HG03060 (cell line): Measurements from ENCODE around the gene NCKAP5.
A peak's percentile ranks its signal among the peaks of the same experiment; 100 is the strongest.

Experiments used
- ATAC-seq: cut with Tn5 transposase; IDR thresholded peaks from one replicate; pipeline ENCODE4 v1.9.1; 2021; ENCODE audit warnings: low read depth, moderate number of reproducible peaks; ENCODE audit not compliant: unreplicated experiment

The NCKAP5 gene

GRCh38 chr2:132979339-132980093, 588.7 kb downstream of the NCKAP5 start:
- ATAC-seq = no peak

DNA sequence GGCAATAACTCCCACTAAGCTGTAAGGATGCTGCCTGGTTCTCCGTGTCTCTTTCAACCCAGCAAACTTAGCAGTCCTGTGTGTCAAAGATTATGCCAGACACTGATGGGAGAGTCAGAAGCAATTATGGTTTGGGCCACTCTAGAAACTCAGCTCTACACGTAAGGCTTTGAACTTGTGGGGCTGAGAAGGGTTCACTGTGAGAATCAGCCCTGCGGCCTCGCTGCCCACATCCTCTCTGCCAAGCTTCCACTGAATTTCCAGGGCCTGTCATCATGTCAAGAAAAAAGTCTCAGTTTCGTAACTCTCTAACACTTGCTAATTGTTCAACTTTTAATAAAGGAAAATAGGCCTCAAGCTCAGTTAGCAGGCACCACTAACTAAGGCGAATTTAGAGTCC, 589.4 kb downstream of the NCKAP5 start:
- ATAC-seq = no peak

- ATAC-seq = no peak
Observed at GRCh38 chr2:132977812-132978529, 590.3 kb downstream of the NCKAP5 start.

DNA sequence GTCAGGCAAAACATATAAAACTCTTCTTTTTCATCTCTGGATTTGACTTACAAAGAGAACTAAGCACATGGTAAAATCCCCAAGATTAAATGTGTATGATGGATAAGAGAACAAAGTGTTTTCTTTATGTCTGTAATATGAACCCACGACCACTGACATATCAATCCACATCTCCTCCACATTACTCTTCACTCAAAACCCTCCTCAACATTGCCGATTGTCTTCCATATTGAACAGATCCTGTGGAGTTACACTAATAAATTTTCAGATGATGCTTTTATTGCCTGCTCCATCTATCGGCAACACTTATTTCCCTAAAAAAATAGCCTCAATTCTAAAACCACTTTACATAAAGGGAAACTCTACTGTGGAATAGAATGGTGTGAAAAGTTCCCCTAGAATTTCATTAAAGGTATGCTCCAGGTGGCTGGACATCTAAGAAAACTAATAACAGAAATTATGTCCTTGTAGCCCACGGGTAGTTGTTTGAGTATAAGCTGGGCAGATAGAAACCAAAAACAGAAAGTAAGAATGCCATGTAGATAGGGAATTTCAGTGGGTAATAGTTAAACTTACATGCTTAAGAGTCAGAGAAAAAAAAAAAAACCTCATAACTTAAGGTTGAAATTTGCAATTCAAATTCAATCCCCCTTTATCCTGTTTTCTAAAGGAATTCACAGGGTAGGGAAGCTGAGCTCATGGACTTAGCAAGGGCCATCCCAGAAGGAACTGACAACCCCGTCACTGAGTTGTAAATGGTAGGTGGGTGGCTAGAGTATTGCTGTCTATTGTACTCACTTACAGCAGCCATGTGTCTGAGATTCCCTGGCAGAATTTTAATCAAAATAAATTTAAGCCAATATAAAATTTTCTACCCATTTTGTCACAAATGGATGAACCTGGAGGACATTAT, 592.8 kb downstream of the NCKAP5 start:
- no peak for ATAC-seq

DNA sequence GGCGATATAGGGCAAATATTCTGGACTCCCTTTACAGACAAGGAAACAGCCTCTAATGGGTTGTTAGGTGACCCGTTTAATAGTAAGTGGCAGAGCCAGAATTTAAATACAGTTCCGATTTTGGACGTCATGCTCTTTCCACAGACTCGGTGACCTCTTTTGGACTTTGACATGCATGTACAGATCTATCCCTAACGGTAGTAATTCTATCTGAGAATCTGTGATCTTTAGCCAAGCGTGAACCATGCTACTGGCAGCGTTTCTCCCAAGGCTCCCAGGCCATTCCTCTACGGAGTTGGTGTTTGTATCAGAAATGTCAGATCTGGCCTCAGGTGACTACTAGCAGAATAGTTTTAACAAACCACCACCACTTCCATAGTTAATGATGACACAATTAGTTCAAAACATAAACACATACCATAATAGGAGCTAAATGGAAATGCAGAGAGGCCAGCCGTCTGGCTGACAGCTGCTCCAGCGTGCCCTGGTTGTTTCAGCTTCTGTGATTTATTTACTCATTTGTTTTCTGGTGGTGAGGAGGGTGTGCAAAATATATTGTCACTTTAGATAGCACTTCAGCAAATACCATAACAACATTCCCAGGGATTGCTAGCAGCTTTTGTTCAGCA, 593.7 kb downstream of the NCKAP5 start:
- ATAC-seq = no peak

GRCh38 chr2:132971310-132972061, 596.8 kb downstream of the NCKAP5 start:
- no peak for ATAC-seq

DNA sequence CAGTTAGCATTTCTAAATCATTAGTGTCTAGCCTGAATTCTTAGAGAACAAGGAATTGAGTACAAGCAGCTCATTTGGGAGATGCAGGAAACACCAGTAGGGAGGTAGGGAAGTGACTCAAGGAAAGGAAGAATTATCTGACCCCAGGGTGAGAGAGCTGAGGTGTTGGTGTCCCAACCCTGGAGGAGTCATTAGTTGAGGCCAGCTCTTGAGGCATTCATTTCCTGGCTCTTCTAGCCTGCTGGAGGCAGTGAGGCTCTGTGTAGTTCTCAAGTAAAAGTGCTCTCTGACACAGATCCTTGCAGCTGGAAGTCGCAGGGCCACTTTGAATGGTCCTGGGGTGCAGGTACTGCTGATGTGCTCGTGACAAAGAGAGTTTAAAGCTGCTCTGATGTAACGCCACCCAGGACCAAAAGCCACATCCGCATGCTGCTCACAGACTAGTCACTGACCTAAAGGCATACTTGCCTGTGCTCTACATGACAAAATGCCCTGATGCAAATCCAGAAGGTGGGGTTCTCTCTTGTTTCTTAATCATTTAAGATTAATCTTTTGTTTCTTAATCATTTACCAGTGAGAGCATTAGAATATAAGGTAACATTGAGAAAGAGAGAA, 598.8 kb downstream of the NCKAP5 start:
- ATAC-seq = no peak

GRCh38 chr2:132965460-132965859, 602.8 kb downstream of the NCKAP5 start:
- ATAC-seq = no peak

DNA sequence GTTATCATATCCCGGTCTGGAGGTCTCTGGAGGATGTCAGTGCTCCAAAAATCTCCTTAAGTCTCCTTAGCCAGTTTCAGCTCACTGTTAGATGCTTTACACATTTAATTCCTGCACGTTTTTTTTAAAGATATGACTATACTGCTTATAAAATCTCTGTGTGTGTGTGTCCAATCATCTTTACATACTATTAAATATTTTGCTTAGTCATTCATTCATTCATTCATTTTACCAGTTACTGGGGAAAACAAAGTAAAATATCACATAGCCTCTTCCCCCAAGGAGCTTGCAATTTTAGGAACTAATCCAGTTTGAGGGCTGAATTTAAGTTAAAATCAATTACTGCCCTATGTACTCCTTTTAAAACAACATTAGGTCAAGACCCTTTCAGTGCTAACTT, 605.1 kb downstream of the NCKAP5 start:
- no peak for ATAC-seq

GRCh38 chr2:132958887-132959286, 609.4 kb downstream of the NCKAP5 start:
- no peak for ATAC-seq

DNA sequence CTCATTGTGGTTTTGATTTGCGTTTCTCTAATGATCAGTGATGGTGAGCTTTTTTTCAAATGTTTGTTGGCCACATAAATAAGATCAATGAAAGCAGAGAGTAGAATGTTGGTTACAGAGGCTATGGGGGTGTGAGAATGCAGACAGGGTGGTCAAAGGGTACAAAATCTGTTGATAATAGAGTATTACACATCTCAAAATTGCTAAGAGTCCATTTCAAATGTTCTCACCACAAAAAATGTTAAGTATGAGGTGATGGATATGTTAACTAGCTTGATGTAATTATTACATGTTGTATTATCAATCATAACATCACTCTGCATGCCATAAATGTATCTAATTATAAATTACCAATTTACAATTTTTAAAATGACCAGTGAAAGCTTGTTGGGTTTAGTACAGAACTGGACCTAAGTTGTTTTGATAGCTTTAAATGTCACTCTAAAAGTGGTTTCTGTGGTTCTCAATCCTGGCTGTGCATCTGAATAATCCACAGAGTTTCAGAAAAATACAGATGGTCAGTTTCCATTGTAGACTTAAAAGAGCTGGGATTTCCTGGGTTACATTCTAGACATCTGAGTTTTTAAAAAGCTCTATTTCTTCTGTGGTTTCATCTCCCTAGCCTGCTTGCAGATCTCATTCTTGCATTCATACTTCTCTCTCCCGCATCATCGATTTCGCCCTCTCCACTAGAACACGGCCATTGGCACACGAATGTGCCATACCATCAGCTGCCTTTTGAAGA, 612.2 kb downstream of the NCKAP5 start:
- ATAC-seq = no peak

GRCh38 chr2:132953771-132954170, 614.5 kb downstream of the NCKAP5 start:
- ATAC-seq = peak; percentile 68

DNA sequence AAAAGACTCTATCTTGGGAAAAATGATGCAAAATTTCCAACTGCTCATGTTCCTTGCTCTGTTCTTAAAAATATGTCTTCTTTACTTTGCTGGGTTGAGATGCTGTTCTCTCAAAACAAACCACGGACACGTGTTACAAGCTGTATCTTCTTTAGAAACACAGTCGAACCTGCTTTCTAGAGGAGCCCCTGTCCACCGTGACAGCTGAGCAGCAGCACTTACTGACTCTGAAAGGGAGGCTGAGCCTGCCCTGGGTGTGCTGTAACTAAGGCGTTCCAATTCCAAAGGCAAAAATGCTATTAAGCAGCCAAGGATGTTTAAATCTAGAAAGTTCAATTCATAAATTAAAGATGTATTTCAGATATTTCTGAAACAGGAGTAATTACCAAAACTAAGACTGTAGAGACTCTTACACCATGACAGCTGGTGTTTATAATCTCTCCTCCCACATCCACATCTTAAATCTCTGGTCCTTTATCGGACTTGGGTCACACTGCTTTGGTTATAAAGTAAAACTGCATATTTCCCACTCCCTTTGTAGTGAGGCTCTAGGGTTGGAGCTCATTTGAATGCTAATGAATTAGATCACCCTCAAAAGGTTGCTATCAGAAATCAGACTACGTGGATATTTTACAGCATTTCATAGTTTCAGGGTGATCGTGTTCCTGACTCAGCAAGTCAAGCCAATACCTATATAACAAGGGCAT, 617.1 kb downstream of the NCKAP5 start:
- no peak for ATAC-seq

GRCh38 chr2:132949108-132949507, 619.2 kb downstream of the NCKAP5 start:
- ATAC-seq = no peak

- ATAC-seq = no peak
Observed at GRCh38 chr2:132948211-132948610, 620.1 kb downstream of the NCKAP5 start.

DNA sequence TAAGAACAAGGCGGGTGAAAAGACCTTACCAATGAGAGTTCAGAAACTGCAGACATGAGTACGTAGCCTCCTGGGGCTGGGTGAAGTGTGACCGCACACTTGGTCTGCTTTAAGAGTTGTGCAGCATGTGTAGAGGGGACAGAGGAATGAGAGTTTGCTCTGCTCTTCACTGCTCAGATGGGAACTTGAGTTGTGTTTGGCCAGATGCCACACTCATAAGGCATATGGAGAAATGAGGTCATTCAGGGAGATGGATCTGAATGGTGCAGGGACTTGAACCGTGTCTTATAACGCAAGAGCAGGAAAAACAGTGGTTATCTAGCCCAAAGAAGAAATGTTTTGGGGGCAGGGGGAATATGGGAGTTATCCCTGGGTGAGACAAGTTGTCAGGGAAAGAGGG, 624.4 kb downstream of the NCKAP5 start:
- no peak for ATAC-seq

DNA sequence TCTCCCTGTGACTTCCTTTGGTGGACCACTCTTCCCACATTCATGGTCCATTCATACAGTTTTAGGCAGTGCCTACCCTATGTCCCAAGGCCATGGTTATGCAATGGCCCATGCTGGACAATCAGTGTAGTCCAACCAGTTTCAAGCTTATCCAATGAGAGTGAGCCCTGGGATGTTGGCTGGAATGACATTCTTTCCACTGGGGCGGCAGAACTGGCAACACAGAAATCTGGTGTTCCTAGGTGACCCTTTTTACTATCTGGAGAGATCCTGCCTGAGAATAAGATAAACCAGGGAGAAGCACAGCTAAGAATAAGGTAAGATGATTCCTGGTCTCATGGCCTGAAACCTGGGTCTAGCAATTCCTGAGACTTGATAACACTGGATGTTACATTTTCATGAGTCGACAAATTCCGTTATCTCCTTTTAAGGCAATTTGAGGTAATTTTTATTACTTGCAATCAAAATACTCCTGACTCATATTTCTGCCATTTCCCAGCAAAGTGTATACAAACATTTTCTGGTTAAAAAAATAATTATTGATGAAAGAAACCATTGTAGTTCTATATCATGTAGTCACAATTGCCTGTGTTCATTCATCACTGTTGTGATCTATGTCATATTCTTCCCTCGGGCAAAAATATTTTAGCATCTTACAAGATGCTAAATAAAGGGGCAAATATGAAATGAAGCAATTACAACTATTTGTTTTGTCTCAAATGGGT, 626.8 kb downstream of the NCKAP5 start:
- ATAC-seq = no peak

- ATAC-seq = no peak
Observed at GRCh38 chr2:132937629-132938028, 630.6 kb downstream of the NCKAP5 start.
